GM10847 (cell line): ENCODE results near the gene OTOG.

Source experiments
- POLR2A ChIP-seq: IDR thresholded peaks from 2 replicates; pipeline ENCODE4 v1.6.1; 2011; ENCODE audit not compliant: insufficient read length; ENCODE audit errors: extremely low read depth

OTOG gene

DNA sequence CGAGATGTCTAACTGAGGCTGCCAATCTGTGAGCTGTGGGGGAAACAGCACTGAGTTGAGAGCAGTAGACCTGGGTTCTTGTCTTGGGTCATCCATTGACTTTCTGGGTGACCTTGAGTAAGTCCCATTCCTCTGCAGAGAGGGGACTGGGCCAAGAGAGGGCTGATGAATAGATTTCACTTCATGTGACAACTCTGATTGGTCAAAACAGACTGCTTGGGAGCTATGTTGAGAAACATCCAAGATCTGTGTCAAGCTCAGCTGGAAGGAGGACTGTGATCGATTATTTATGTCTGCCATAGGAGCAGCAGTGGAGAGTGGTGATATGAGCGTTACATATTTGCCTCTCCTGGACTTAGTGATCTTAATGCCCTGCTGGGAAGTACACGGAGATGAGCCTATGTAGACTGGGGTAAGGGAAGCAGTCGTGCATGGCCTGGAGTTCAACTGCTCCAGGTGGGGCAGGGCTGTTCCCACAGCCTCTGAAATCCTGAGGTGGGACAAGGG, 47.7 kb downstream of the OTOG start:
- TF ChIP-seq POLR2A: no peak

GRCh38 chr11:17595526-17596309, 48.7 kb downstream of the OTOG start:
- TF ChIP-seq POLR2A: no peak

- no peak for TF ChIP-seq POLR2A
Observed at GRCh38 chr11:17596310-17596669, 49.2 kb downstream of the OTOG start.

DNA sequence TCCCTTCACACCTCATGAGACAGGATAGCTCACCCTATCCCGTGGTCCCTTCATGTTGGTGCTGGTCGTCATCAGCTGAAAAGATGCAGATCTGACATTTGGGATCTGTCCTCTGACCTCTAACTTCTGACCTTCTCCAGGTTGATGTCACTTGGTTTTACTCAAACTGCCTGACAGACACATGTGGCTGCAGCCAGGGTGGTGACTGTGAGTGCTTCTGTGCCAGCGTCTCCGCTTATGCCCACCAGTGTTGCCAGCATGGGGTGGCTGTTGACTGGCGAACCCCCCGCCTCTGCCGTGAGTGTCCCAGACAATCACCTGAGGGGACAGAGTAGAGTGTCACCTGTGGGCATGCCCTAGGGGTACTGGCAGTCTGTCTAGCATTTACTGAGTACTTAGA, 49.7 kb downstream of the OTOG start:
- no peak for TF ChIP-seq POLR2A

GRCh38 chr11:17597770-17598169, 50.7 kb downstream of the OTOG start:
- TF ChIP-seq POLR2A: no peak

DNA sequence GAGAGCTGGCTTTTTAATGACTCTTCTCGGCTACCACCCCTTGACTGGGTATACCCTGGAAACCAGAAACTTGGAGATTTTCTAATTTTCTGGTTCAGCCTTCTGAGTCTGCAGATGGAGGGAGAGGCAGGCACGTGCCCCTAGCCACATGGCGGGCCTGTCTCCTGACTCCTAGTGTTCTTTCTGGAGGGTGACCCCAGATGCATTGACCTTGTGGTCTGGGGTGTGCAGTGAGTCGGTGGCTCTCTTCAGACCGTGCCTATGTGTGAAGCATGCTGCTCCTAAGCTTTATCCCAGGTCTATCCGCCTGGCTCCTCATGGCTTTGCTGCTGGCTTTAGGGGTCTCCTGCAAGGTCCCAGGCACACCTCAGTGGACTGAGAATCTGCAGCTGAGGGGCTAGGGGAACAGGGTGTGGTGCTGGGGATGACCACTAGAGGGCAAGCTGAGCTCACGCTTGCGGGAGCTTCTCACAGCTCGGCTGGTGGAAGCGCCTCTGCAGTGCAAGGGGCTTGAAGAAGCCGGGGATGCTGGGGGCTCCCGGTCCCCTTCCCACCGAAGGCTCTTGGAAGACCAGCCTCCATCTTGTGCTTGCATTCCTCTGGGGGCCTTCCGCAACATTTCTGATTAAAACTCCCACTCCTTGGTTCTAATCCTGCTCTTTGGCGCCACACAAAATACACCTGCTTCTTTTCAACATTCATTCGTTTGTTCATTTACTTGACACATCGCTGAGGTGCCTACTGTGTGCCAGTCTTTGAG, 51.8 kb downstream of the OTOG start:
- no peak for TF ChIP-seq POLR2A

DNA sequence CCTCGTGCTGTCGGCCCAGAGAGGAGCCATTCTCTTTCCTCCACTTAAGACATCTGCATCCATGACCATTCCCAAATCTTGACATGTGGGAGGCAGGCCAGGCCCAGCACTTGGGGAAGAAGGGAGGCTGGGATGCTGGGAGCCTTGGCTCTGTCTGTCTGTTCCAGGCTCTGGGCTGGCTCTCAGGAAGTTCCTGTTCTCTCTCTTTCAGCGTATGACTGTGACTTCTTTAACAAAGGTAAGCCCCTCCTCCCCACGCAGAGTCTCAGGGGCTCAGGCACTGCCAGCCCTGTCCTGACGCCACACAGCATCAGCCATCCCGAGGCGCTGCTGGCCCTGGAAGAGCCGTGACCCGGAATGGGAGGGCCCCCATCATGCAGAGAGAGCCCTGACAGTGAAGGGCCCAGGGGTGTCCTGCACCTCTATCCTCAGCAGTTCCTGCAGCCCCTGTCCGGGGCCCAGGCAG, 52.4 kb downstream of the OTOG start:
- no peak for TF ChIP-seq POLR2A

GRCh38 chr11:17600316-17601255, 53.5 kb downstream of the OTOG start:
- TF ChIP-seq POLR2A: no peak

DNA sequence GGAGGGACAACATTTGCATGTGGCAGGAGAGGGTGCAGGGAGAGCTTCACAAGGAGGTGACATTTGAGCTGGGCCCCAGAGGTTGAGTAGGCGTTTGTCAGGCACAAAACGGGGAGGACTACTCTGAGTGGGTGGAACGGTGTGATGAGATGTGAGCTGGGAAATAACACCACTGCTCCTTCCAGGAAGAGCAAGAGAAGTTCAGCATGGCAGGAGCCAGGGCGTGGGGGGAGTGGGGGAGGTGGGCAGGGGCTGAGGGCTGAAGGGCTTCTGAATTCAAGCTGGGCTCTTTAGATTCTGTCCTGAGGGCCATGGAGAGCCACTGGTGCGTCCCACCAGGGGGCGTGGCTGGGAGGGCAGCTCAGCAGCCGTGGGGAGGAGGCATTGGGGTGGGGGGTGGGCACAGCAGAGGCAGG, 54.2 kb downstream of the OTOG start:
- no peak for TF ChIP-seq POLR2A

GRCh38 chr11:17601676-17602075, 54.6 kb downstream of the OTOG start:
- no peak for TF ChIP-seq POLR2A

- TF ChIP-seq POLR2A: no peak
Observed at GRCh38 chr11:17602105-17603001, 55.3 kb downstream of the OTOG start.

GRCh38 chr11:17603056-17603825, 56.2 kb downstream of the OTOG start:
- no peak for TF ChIP-seq POLR2A

DNA sequence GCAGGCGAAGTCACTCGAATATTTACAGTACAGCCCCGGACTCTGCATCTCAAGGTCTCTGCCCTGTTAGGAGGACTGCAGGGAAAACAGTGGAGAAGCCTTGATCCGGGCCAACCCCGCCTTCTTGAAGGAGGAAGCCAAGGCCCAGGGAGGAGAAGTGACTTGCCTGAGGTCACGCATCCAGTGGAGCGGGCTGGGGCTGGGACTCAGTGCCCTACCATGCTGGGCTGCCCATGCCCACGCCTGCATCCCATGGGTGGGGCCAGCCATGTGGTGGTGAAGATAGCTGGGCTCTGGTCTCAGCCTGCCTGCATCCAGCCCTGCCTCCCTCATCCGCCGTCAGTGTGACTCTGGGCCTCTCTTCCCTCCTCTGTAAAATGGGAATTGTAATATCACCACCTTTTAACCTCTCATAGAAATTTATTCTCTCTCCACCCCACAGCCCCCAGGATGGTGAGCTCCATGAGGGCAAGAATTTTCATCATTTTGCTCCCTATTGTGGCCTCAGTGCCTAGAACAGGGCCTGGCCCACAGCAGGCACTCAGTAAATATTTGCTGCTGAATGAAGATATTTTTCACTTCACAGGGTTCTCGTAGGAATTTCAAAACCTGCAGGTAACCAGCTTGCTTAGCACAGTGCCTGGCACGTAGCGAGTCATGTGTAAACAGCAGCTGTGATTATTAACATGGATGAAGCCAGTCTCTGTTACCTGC, 57.3 kb downstream of the OTOG start:
- TF ChIP-seq POLR2A: no peak
